Mucosa of stomach (tissue), 1 donor: Measurements from ENCODE around the gene OTOGL.
"Not testable (repeated sequence)": the region's sequence is repeated elsewhere in the genome, so short reads cannot be mapped to it uniquely, and the experiment has no call there.

Experiments used
- H3K27me3 ChIP-seq: one replicate; pipeline ENCODE4 v1.7.0; 2013; ENCODE audit warnings: mild to moderate bottlenecking, low read length; ENCODE audit not compliant: control insufficient read depth, insufficient read depth
- H3K36me3 ChIP-seq: one replicate; pipeline ENCODE4 v1.7.0; 2013; ENCODE audit warnings: low read length; ENCODE audit not compliant: control insufficient read depth, insufficient read depth
- H3K4me1 ChIP-seq: one replicate; pipeline ENCODE4 v1.7.0; 2013; ENCODE audit warnings: mild to moderate bottlenecking, low read length; ENCODE audit not compliant: control insufficient read depth, insufficient read depth
- H3K4me3 ChIP-seq: one replicate; pipeline ENCODE4 v1.7.0; 2013; ENCODE audit warnings: low read length
- H3K9ac ChIP-seq: one replicate; pipeline ENCODE4 v1.7.0; 2013; ENCODE audit warnings: mild to moderate bottlenecking, low read length, moderate library complexity
- H3K9me3 ChIP-seq: one replicate; pipeline ENCODE4 v1.7.0; 2013; ENCODE audit warnings: mild to moderate bottlenecking, low read length, moderate library complexity; ENCODE audit not compliant: control insufficient read depth
- donor health status: Pancreatic carcinoma.

OTOGL gene

DNA sequence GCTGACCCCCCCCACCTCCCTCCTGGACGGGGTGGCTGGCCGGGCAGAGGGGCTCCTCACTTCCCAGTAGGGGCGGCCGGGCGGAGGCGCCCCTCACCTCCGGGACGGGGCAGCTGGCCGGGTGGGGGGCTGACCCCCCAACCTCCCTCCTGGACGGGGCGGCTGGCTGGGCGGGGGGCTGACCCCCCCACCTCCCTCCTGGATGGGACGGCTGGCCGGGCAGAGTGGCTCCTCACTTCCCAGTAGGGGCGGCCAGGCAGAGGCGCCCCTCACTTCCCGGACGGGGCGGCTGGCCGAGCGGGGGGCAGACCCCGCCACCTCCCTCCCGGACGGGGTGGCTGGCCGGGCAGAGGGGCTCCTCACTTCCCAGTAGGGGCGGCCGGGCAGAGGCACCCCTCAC, 208.1 kb downstream of the OTOGL start:
- not testable (repeated sequence) for H3K9ac ChIP-seq, H3K27me3 ChIP-seq, H3K4me3 ChIP-seq, H3K4me1 ChIP-seq, H3K9me3 ChIP-seq, H3K36me3 ChIP-seq

- Histone ChIP-seq H3K36me3 (no peaks in the 10 kb centered on the region), H3K27me3 (no peaks in the 10 kb centered on the region), H3K4me1 (no peaks in the 10 kb centered on the region), H3K4me3 (no peak overlapping the region), H3K9ac (no peak overlapping the region), H3K9me3 (no peaks in the 10 kb centered on the region)
Observed at GRCh38 chr12:80313209-80313608, 213.9 kb downstream of the OTOGL start.

GRCh38 chr12:80314741-80315140, 215.4 kb downstream of the OTOGL start:
- Histone ChIP-seq H3K9me3 (no peaks in the 10 kb centered on the region), H3K4me3 (no peak overlapping the region)

GRCh38 chr12:80316222-80316621, 216.9 kb downstream of the OTOGL start:
- Histone ChIP-seq H3K36me3 (no peaks in the 10 kb centered on the region), H3K4me1 (no peaks in the 10 kb centered on the region), H3K27me3 (no peaks in the 10 kb centered on the region), H3K9ac (no peak overlapping the region), H3K4me3 (no peak overlapping the region), H3K9me3 (no peaks in the 10 kb centered on the region)

More at GRCh38 chr12:80314741-80315140, 215.4 kb downstream of the OTOGL start:
- H3K27me3 ChIP-seq, result no peaks in the 10 kb centered on the region
- no peak overlapping the region for H3K9ac ChIP-seq
- H3K36me3 ChIP-seq, result no peaks in the 10 kb centered on the region
- H3K4me1 ChIP-seq, result no peaks in the 10 kb centered on the region

- H3K27me3 ChIP-seq, result no peaks in the 10 kb centered on the region
- no peaks in the 10 kb centered on the region for H3K36me3 ChIP-seq
- H3K9me3 ChIP-seq, result no peaks in the 10 kb centered on the region
- no peaks in the 10 kb centered on the region for H3K4me1 ChIP-seq
- H3K4me3 ChIP-seq, result no peak overlapping the region
- H3K9ac ChIP-seq, result no peak overlapping the region
Observed at GRCh38 chr12:80317307-80317706, 218.0 kb downstream of the OTOGL start.

GRCh38 chr12:80317899-80318298, 218.6 kb downstream of the OTOGL start:
- Histone ChIP-seq H3K9me3 (no peaks in the 10 kb centered on the region), H3K4me3 (no peak overlapping the region), H3K27me3 (no peaks in the 10 kb centered on the region), H3K9ac (no peak overlapping the region), H3K36me3 (no peaks in the 10 kb centered on the region), H3K4me1 (no peaks in the 10 kb centered on the region)

- Histone ChIP-seq H3K4me1 (no peaks in the 10 kb centered on the region), H3K9me3 (no peaks in the 10 kb centered on the region), H3K9ac (no peak overlapping the region), H3K27me3 (no peaks in the 10 kb centered on the region), H3K36me3 (no peaks in the 10 kb centered on the region), H3K4me3 (no peak overlapping the region)
Observed at GRCh38 chr12:80320121-80320678, 220.9 kb downstream of the OTOGL start.

- H3K27me3 ChIP-seq, result no peaks in the 10 kb centered on the region
- H3K9ac ChIP-seq, result no peak overlapping the region
Observed at GRCh38 chr12:80321653-80322052, 222.3 kb downstream of the OTOGL start.

GRCh38 chr12:80325167-80325959, 226.0 kb downstream of the OTOGL start:
- H3K9me3 ChIP-seq, result no peaks in the 10 kb centered on the region
- no peak overlapping the region for H3K4me3 ChIP-seq

More at GRCh38 chr12:80321653-80322052, 222.3 kb downstream of the OTOGL start:
- H3K9me3 ChIP-seq, result no peaks in the 10 kb centered on the region
- no peaks in the 10 kb centered on the region for H3K36me3 ChIP-seq
- H3K4me1 ChIP-seq, result no peaks in the 10 kb centered on the region
- H3K4me3 ChIP-seq, result no peak overlapping the region

GRCh38 chr12:80332827-80333226, 233.5 kb downstream of the OTOGL start:
- Histone ChIP-seq H3K4me3 (no peak overlapping the region), H3K36me3 (no peaks in the 10 kb centered on the region), H3K9me3 (no peaks in the 10 kb centered on the region), H3K4me1 (no peaks in the 10 kb centered on the region), H3K9ac (no peak overlapping the region), H3K27me3 (no peaks in the 10 kb centered on the region)

More at GRCh38 chr12:80325167-80325959, 226.0 kb downstream of the OTOGL start:
- H3K4me1 ChIP-seq, result no peaks in the 10 kb centered on the region
- no peaks in the 10 kb centered on the region for H3K27me3 ChIP-seq
- no peaks in the 10 kb centered on the region for H3K36me3 ChIP-seq
- H3K9ac ChIP-seq, result no peak overlapping the region

- no peak overlapping the region for H3K4me3 ChIP-seq
- H3K9ac ChIP-seq, result no peak overlapping the region
- no peaks in the 10 kb centered on the region for H3K27me3 ChIP-seq
- no peaks in the 10 kb centered on the region for H3K4me1 ChIP-seq
- H3K36me3 ChIP-seq, result no peaks in the 10 kb centered on the region
- H3K9me3 ChIP-seq, result no peaks in the 10 kb centered on the region
Observed at GRCh38 chr12:80352474-80352873, 253.1 kb downstream of the OTOGL start.

DNA sequence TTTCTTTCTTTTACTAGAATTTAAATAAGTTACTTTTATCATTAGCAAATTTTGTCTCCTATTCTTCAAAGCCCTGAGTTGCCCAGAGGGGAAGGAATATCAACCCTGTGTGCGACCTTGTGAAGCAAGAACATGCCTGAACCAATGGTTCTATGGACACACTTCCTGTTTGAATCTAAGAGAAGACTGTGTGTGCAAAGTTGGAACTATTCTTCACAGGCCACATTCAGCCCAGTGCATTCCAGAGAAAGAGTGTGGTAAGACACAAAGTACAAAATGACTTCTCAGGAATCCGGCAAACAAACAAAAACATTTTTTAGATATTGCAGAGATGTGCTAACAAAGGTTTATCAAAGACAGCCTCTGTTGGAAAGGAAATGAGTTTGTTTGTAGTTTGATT, 253.9 kb downstream of the OTOGL start:
- no peaks in the 10 kb centered on the region for H3K36me3 ChIP-seq
- no peaks in the 10 kb centered on the region for H3K4me1 ChIP-seq
- no peaks in the 10 kb centered on the region for H3K27me3 ChIP-seq
- H3K4me3 ChIP-seq, result no peak overlapping the region
- H3K9ac ChIP-seq, result no peak overlapping the region
- H3K9me3 ChIP-seq, result no peaks in the 10 kb centered on the region
